Esophagus squamous epithelium (tissue), 5 donors: ENCODE data around the gene KSR1. TPM values are rescaled to one million over a fixed set of nuclear protein-coding genes. Genes with fewer than 3 reads are reported as not detected.
"Not testable (repeated sequence)": the region's sequence is repeated elsewhere in the genome, so short reads cannot be mapped to it uniquely, and the experiment has no call there.

ENCODE experiments used
- DNase-seq: peaks from one replicate; lab custom pipeline; 2025; lab: John Stamatoyannopoulos, UW
- H3K27ac ChIP-seq, 4 donors: fragments of 200-600 bp; sonication (generic); one replicate each; pipeline ENCODE4 v1.5.1; 2016 to 2019; ENCODE audit warnings: mild to moderate bottlenecking in 1 of 4
- H3K27me3 ChIP-seq, 4 donors: fragments of 200-600 bp; sonication (generic); 1 replicate in 3 of 4; 2 replicates in 1 of 4; pipeline versions ENCODE4 v1.5.1 to v1.6.0; 2017 to 2021; ENCODE audit warnings: antibody characterized with exemption in 1 of 4
- H3K36me3 ChIP-seq, 3 donors: fragments of 200-600 bp; sonication (generic); one replicate each; pipeline ENCODE4 v1.5.1; 2016 to 2019
- H3K4me1 ChIP-seq, 3 donors: fragments of 200-600 bp; sonication (generic); one replicate each; pipeline ENCODE4 v1.5.1; 2017 to 2019
- H3K4me3 ChIP-seq, 4 donors: fragments of 200-600 bp; sonication (generic); 1 replicate in 3 of 4; 2 replicates in 1 of 4; pipeline ENCODE4 v1.5.1; 2016 to 2019; ENCODE audit warnings: mild to moderate bottlenecking in 2 of 4, moderate library complexity in 1 of 4
- H3K9me3 ChIP-seq, 3 donors: fragments of 200-600 bp; sonication (generic); one replicate each; pipeline ENCODE4 v1.5.1; 2016 to 2019
- POLR2A ChIP-seq, 4 donors: fragments of 450-650 bp; IDR thresholded peaks; one replicate each; pipeline ENCODE4 v1.6.1; 2017; ENCODE audit warnings: antibody characterized with exemption in 4 of 4, mild to moderate bottlenecking in 4 of 4, moderate library complexity in 3 of 4
- WGBS, 2 donors: methylation state at CpG; one replicate each; pipeline ENCODE4 v1.1.5; 2018; 5-methylcytosine and 5-hydroxymethylcytosine counted together
- intact Hi-C: fragments of 100-400 bp; cut with DNase I; formaldehyde crosslinking; loops from one replicate; pipeline ENCODE4 v1.15.0; 2022
- small RNA-seq, 4 donors: library from RNA; depleted of rRNA; stranded (forward); fragments of <200 nt; gene quantifications; one replicate each; pipeline ENCODE3, GENCODE V24; 2016
- total RNA-seq, 4 donors: library from RNA; depleted of rRNA; stranded (reverse); fragments of >200 nt; gene quantifications; one replicate each; pipeline ENCODE4 v1.1.0, GENCODE V29; 2016
- TF ChIP-seq, protein P1 (sequence below), 6 experiments: fragments of 450-650 bp in 4 of 6; fragments of 200-600 bp in 2 of 6; sonication (generic) in 2 of 6; IDR thresholded peaks; one replicate each; pipeline ENCODE4 v1.5.1; 2016 to 2019; ENCODE audit warnings: antibody characterized with exemption in 6 of 6, mild to moderate bottlenecking in 4 of 6, moderate library complexity in 4 of 6
- donor health status: DM: yes; HTN: yes; CAD: no.

The KSR1 gene
- total RNA-seq, 4 donors from 2014 or later: 22.3 to 32.4 (median 31.0) TPM

DNA sequence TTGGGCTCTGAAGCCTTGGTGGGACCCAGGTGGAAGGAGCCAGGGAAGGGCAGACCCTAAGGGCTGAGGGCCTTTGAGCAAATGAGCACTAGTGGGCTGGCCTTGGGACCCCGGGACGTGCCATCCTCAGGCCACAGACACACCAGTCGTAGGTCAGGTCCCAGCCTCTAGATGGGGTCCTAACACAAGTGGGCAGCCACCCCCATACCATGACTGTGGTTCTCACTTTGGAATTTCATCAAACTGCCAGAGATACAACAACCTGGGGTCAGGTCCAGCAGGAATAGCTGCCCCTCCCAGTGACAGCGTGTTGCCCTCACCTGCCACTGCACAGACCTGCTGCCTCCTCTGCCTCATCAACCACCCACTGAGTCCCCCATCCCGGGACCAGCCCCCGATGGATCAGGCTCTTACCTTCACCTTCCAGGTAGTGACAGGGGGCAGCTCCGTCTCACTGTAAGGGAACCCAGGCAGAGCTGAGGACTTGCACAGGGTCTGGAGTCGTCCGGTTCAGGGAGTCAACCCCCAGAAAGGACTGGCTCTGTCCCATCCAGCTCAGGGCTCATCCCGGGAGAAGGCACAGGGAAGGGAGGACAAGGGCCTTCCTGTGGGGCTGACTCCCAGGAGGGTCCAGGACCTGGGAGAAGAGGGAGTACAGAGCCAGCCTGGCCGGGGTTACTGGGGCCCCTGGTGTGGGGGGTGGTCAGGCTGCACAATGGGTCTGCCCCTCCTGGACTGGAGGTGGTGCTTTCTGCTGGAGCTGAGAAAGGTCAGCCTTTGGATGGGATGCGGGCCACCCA, 214.7 kb downstream of the KSR1 start:
- intact Hi-C loops: no loop called here
- Histone ChIP-seq H3K36me3 (no peaks in the 10 kb centered on the region), H3K4me1 (no peaks in the 10 kb centered on the region), H3K4me3 (no peak overlapping the region), H3K9me3 (no peaks in the 10 kb centered on the region), H3K27ac (no peak overlapping the region), H3K27me3 (no peaks in the 10 kb centered on the region)
- TF ChIP-seq POLR2A (IDR thresholded peaks at IDR 0.05): no peak
- TF ChIP-seq, protein P1, sequence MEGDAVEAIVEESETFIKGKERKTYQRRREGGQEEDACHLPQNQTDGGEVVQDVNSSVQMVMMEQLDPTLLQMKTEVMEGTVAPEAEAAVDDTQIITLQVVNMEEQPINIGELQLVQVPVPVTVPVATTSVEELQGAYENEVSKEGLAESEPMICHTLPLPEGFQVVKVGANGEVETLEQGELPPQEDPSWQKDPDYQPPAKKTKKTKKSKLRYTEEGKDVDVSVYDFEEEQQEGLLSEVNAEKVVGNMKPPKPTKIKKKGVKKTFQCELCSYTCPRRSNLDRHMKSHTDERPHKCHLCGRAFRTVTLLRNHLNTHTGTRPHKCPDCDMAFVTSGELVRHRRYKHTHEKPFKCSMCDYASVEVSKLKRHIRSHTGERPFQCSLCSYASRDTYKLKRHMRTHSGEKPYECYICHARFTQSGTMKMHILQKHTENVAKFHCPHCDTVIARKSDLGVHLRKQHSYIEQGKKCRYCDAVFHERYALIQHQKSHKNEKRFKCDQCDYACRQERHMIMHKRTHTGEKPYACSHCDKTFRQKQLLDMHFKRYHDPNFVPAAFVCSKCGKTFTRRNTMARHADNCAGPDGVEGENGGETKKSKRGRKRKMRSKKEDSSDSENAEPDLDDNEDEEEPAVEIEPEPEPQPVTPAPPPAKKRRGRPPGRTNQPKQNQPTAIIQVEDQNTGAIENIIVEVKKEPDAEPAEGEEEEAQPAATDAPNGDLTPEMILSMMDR (IDR thresholded peaks at IDR 0.05): no peak
- 81% methylated on average over 4 of the region's 12 CpGs; no CpG with 5 or more reads in 1 of the 2 donors for WGBS, 2 donors
- DNase-seq: no peak

DNA sequence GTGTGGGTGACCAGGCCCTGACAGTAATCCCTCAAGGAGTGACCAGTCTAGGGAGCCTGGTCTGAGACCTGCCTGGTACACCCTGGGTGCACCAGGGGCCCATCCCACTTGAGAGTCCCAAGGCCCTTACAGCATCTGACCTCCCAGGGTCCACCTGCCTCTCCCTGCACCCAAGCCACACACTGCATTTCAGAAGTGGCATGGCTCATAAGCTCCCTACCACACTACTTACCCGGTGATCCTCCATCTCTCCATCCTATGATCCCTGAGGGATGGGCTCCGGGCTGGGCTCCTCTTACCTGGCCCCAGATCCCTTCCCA, 215.3 kb downstream of the KSR1 start:
- Histone ChIP-seq H3K36me3 (no peaks in the 10 kb centered on the region), H3K27ac (no peak overlapping the region), H3K9me3 (no peaks in the 10 kb centered on the region), H3K4me1 (no peaks in the 10 kb centered on the region), H3K4me3 (no peak overlapping the region), H3K27me3 (peaks cover 0 to 1% (median 0%) of the 10 kb centered on the region in 4 donors)
- DNase-seq: no peak
- WGBS, 2 donors: 85 to 100% methylated on average over 1 to 2 of the region's 2 CpGs
- no peak for TF ChIP-seq POLR2A (IDR thresholded peaks at IDR 0.05)
- TF ChIP-seq, protein P1 (IDR thresholded peaks at IDR 0.05): no peak
- intact Hi-C loops: no loop called here

DNA sequence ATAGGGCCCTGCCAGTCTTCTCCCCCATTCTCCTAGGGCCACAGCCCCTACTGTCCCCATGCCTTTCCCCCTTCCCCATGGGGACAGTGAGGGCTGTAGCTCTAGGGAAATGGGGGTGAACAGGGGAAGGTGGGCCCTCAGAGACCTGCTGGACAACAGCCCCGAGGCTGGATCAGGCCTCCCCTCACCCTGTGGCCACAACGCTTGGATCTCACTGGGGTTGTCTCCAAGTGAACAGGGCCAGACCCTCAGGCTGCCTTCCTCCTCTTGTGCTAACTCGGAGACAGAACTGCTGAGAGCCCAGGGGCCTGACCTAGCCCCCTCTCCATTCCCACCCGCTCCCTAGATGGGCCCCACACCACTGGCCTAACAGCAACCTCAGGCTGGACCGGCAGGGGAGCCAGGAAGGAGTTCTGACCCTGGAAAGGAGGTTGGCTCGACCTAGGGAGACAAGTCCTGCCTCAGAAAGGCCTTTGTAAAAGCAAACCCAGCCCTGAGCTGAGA, 215.8 kb downstream of the KSR1 start:
- H3K27me3 ChIP-seq, H3K4me1 ChIP-seq, intact Hi-C loops, H3K36me3 ChIP-seq, H3K9me3 ChIP-seq, DNase-seq, H3K4me3 ChIP-seq, H3K27ac ChIP-seq: not testable (repeated sequence)
- 17 to 60% methylated on average over 1 to 2 of the region's 6 CpGs for WGBS, 2 donors

DNA sequence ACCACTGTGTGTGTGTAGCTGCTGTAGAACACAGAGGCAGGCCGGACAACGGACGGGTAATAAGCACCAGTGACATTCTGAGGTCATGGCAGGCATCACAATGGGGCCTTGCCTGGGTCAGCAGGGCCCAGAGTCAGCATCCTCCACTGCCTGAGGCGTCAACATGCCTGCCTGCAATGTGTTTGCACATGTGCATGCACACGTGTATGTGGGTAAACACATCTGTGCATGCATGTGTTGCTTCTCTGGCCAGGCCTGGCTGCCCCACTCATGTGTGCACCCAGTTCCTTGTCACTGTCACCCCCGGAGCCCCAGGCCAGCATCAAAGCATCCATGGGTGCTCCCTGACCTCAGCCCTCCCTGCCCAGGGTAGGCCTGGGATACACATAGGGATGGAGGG, 218.1 kb downstream of the KSR1 start:
- H3K9me3 ChIP-seq: no peaks in the 10 kb centered on the region
- H3K36me3 ChIP-seq: no peaks in the 10 kb centered on the region
- TF ChIP-seq, protein P1 (IDR thresholded peaks at IDR 0.05): no peak
- no peak for TF ChIP-seq POLR2A (IDR thresholded peaks at IDR 0.05)
- intact Hi-C loops: no loop called here
- no peak overlapping the region for H3K27ac ChIP-seq
- H3K4me1 ChIP-seq: no peaks in the 10 kb centered on the region
- H3K27me3 ChIP-seq: peaks cover 0 to 8% (median 0%) of the 10 kb centered on the region in 4 donors
- H3K4me3 ChIP-seq: no peak overlapping the region
- no peak for DNase-seq
- 64 to 75% methylated on average over 4 to 5 of the region's 6 CpGs for WGBS, 2 donors

Small RNAs within 50 kb of the gene (small RNA-seq; reads per million reads assigned to genes)
- gene AC015688.5: 0 reads per million in 4 donors

Other genes with a start within 250 kb of the KSR1 start
- 100 to 1,000 TPM in 1 of 4 donors, 10 to 100 TPM in 3; 27.9 to 112 (median 62.8) TPM for gene WSB1, start 162.3 kb upstream of the KSR1 start, total RNA-seq
- 10 to 100 TPM; 20.2 to 76.1 (median 23.9) TPM for gene LGALS9, start 174.7 kb downstream of the KSR1 start, total RNA-seq